ENCODE data around the gene CYP27C1. TPM values are rescaled to one million over a fixed set of nuclear protein-coding genes. Genes with fewer than 3 reads are reported as not detected.

The CYP27C1 gene
- total and polyA plus RNA-seq, 7 donors = 0.27 to 0.83 (median 0.58) TPM; not detected in 1

GRCh38 chr2:127161176-127162136 is 58.6 kb downstream of the CYP27C1 start:
- no peaks in the 10 kb centered on the region for H3K4me1 ChIP-seq
- no peak overlapping the region for H3K4me3 ChIP-seq
- 66 to 78% methylated on average over 12 of the region's 12 CpGs for WGBS, 2 donors
- H3K9me3 ChIP-seq = no peaks in the 10 kb centered on the region
- DNase-seq = no peak
- no peak overlapping the region for H3K27ac ChIP-seq
- intact Hi-C loops (cut with DNase I) = no loop called here
- no peaks in the 10 kb centered on the region for H3K36me3 ChIP-seq
- no peaks in the 10 kb centered on the region for H3K27me3 ChIP-seq
- TF ChIP-seq CTCF (IDR thresholded peaks at IDR 0.05) = no peak
- no peak for TF ChIP-seq POLR2AphosphoS5 (IDR thresholded peaks at IDR 0.05)
- no peak for TF ChIP-seq POLR2A (IDR thresholded peaks at IDR 0.05)
- no peak for TF ChIP-seq EP300 (IDR thresholded peaks at IDR 0.05)

GRCh38 chr2:127160676-127161075 is 59.4 kb downstream of the CYP27C1 start:
- no peak for TF ChIP-seq CTCF (IDR thresholded peaks at IDR 0.05)
- TF ChIP-seq EP300 (IDR thresholded peaks at IDR 0.05) = no peak
- TF ChIP-seq POLR2AphosphoS5 (IDR thresholded peaks at IDR 0.05) = no peak
- no peak for TF ChIP-seq POLR2A (IDR thresholded peaks at IDR 0.05)
- H3K4me3 ChIP-seq = no peak overlapping the region
- H3K9me3 ChIP-seq = no peaks in the 10 kb centered on the region
- no peaks in the 10 kb centered on the region for H3K4me1 ChIP-seq
- H3K27ac ChIP-seq = no peak overlapping the region
- WGBS, 2 donors = 64 to 86% methylated on average over 3 of the region's 3 CpGs
- H3K36me3 ChIP-seq = no peaks in the 10 kb centered on the region
- intact Hi-C loops (cut with DNase I) = no loop called here
- H3K27me3 ChIP-seq = no peaks in the 10 kb centered on the region
- no peak for DNase-seq

GRCh38 chr2:127159543-127159942 is 60.6 kb downstream of the CYP27C1 start:
- TF ChIP-seq EP300 (IDR thresholded peaks at IDR 0.05) (no peak), POLR2A (IDR thresholded peaks at IDR 0.05) (no peak), CTCF (IDR thresholded peaks at IDR 0.05) (no peak), POLR2AphosphoS5 (IDR thresholded peaks at IDR 0.05) (no peak)
- Histone ChIP-seq H3K9me3 (no peaks in the 10 kb centered on the region), H3K27ac (no peak overlapping the region), H3K4me1 (no peaks in the 10 kb centered on the region), H3K27me3 (no peaks in the 10 kb centered on the region), H3K36me3 (no peaks in the 10 kb centered on the region), H3K4me3 (no peak overlapping the region)
- 85% methylated on average over 2 of the region's 2 CpGs for WGBS, 2 donors
- intact Hi-C loops (cut with DNase I) = no loop called here
- DNase-seq = no peak

- WGBS, 2 donors = 69 to 88% methylated on average over 11 of the region's 11 CpGs
- TF ChIP-seq CTCF (IDR thresholded peaks at IDR 0.05) (no peak), EP300 (IDR thresholded peaks at IDR 0.05) (no peak), POLR2A (IDR thresholded peaks at IDR 0.05) (no peak)
- Histone ChIP-seq H3K4me3 (no peak overlapping the region), H3K9me3 (no peaks in the 10 kb centered on the region), H3K27me3 (no peaks in the 10 kb centered on the region), H3K36me3 (no peaks in the 10 kb centered on the region), H3K27ac (no peak overlapping the region), H3K4me1 (no peaks in the 10 kb centered on the region)
- intact Hi-C loops (cut with DNase I) = no loop called here
- DNase-seq = peak; percentile 25
Measured at GRCh38 chr2:127158614-127159290, 61.3 kb downstream of the CYP27C1 start.
